ENCODE measurements around the gene ENDOG.

ENDOG gene

GRCh38 chr9:128818099-128818838, at the start of gene ENDOG:
Gene ENDOG, plus strand, starts transcription at chr9:128818500. Its CDS starts 185 bp downstream, at chr9:128818685.
- Histone ChIP-seq H3K27ac (peak within 1 kb of the TSS; percentile 37), H3K4me3 (ENCODE audit: low read depth, low read length) (peak within 1 kb of the TSS; percentile 74), H3K27me3 (replicated peaks) (no peaks in the 10 kb centered on the region), H3K36me3 (replicated peaks) (peaks cover 22% of the 10 kb centered on the region)
- peak; percentile 94 for DNase-seq
- in situ Hi-C loops (cut with HindIII; ENCODE audit: low pct_ligation_motif_present, low sequenced_read_pairs): no loop called here
- peak; percentile 98 for TF ChIP-seq CTCF (IDR thresholded peaks at IDR 0.05; ENCODE audit: low read depth, low read length, missing control alignments)

DNA sequence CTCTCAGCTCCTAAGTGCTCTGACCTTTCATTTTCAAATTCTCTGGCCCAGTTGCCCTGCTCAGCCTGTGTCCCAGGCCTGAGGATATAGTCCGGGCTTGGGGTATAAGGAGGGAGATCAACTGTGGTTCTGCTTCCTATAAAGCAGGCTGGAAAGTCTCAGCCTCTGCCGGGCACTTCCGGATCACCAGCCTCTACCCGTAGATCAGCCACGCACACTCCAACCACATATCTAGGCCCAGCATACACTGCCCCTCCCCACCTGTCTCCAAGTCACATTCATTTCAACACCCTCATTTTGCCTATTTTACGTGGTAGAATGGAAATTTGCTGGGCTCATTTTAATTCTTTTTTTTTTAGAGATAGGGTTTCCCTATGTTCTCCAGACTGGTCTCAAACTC, 49.7 kb upstream of the ENDOG start:
- Histone ChIP-seq H3K27me3 (replicated peaks) (no peaks in the 10 kb centered on the region), H3K4me3 (ENCODE audit: low read depth, low read length) (no peak overlapping the region), H3K27ac (no peak overlapping the region), H3K36me3 (replicated peaks) (no peaks in the 10 kb centered on the region)
- in situ Hi-C loops (cut with HindIII; ENCODE audit: low pct_ligation_motif_present, low sequenced_read_pairs): no loop called here
- no peak for DNase-seq
- TF ChIP-seq CTCF (IDR thresholded peaks at IDR 0.05; ENCODE audit: low read depth, low read length, missing control alignments): no peak

DNA sequence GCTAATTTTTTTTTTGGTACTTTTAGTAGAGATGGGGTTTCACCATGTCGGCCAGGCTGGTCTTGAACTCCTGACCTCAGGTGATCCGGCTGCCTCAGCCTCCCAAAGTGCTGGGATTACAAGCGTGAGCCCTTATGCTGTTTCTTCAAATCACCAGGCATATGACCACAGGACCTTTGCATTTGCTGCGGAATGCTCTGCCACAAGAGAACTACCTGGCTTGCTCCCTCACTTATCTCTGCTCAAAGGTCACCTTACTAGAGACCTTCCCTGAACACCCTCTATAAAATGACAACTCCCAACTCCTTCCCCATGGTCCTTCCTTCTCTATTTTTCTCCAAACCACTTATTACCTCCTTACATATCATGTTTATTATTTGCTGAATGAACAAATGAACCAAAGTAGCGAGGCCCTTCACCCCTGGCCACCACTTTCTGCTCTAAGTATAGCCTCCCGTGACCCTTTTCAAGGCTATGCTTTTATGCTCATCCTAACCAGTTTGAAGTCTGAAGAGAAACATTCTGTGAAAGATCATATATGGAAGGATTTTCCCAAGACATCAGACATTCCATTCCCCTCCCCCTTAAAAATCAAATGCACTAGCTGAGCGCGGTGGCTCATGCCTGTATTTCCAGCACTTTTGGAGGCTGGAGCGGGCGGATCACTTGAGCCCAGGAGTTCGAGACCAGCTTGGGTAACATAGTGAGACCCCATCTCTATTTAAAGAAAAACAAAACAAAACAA, 47.8 kb upstream of the ENDOG start:
- no peak for TF ChIP-seq CTCF (IDR thresholded peaks at IDR 0.05; ENCODE audit: low read depth, low read length, missing control alignments)
- H3K4me3 ChIP-seq (ENCODE audit: low read depth, low read length): peak overlapping the region; percentile 99
- in situ Hi-C loops (cut with HindIII; ENCODE audit: low pct_ligation_motif_present, low sequenced_read_pairs): no loop called here
- no peak for DNase-seq
- H3K27me3 ChIP-seq (replicated peaks): no peaks in the 10 kb centered on the region
- H3K27ac ChIP-seq: no peak overlapping the region
- H3K36me3 ChIP-seq (replicated peaks): no peaks in the 10 kb centered on the region

DNA sequence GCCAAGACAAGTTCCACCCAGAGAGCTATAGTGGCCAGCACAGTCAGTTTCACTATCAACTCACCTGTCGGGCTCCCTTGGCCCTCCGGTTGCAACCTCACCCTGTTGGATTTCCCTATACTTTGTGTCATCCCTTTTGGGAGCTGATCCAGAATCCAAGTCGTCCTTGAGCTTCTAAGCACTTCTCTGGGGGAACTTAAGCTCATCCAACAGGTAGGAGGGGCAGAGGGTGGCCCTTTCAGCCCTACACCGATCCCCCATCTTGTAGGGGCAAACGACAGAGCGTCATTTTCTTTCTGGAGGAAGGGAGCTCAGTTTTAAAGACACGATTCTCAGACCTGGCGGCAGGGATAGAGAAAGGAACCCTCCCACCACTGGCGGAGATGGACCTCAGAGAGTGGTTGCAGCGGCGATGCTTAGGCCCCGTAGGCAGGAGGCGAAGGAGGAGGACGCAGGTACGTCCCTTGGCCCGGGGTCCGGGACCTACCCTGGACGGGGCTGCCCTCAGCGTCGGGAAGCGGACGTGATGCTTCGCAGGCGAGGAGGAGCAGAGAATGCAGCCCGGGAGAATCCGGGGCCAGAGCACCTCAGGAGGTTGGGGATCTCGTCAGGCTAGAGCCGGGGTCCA, 47.1 kb upstream of the ENDOG start:
- Histone ChIP-seq H3K36me3 (replicated peaks) (no peaks in the 10 kb centered on the region), H3K27ac (peak overlapping the region; percentile 50), H3K4me3 (ENCODE audit: low read depth, low read length) (peak overlapping the region; percentile 99), H3K27me3 (replicated peaks) (no peaks in the 10 kb centered on the region)
- no peak for DNase-seq
- in situ Hi-C loops (cut with HindIII; ENCODE audit: low pct_ligation_motif_present, low sequenced_read_pairs): no loop called here
- TF ChIP-seq CTCF (IDR thresholded peaks at IDR 0.05; ENCODE audit: low read depth, low read length, missing control alignments): no peak

DNA sequence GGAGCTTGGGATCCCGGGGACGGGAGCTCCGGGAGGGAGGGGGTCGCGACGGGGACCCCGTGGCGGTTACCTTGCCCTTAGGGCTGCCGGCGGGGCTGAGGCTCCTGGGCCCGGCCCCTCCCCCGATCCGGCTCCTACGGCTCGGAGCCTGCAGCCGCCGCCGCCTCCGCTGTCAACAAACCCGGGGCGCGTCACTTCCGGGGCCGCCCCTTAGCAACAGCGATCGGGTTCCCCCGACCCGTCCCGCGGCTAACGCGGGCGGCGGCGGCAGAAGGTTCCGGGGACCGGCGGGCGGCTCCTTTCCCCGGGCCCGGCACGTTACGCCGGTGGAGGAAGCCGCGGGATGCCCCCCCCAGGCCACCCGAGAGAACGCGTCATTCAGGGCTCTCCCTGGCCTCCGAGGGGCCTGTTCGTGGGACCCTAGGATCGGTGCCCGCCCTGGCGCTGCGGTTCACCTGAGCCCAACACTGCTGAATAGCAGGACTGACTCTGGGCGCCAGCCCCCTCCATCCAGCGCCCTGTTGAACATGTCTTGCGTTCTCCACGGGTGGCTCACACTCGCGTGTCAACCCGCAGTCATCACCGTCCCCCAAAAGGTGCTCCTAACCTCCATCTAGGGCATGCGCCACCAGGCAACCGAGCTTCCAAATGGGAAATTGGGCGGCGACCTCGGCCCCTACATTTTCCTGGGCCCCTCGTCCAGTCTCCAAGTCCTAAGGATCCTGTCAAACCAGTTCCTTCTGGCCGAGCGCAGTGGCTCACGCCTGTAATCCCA, 46.4 kb upstream of the ENDOG start, which contains the start of gene ZER1:
Gene ZER1, minus strand, starts transcription at position 183 of the 775 bp plus-strand sequence. CDS start 16,362 bp downstream, outside the sequence.
- Histone ChIP-seq H3K27me3 (replicated peaks) (no peaks in the 10 kb centered on the region), H3K27ac (peak within 1 kb of the TSS; percentile 50), H3K4me3 (ENCODE audit: low read depth, low read length) (peak within 1 kb of the TSS; percentile 99), H3K36me3 (replicated peaks) (no peaks in the 10 kb centered on the region)
- no peak for TF ChIP-seq CTCF (IDR thresholded peaks at IDR 0.05; ENCODE audit: low read depth, low read length, missing control alignments)
- DNase-seq: peak; percentile 81
- in situ Hi-C loops (cut with HindIII; ENCODE audit: low pct_ligation_motif_present, low sequenced_read_pairs): no loop called here

All from brain microvascular endothelial cell (primary cell).